ENCODE results near the gene STK4. TPM values are rescaled to one million over a fixed set of nuclear protein-coding genes. Genes with fewer than 3 reads are reported as not detected.

The STK4 gene
- total and polyA plus RNA-seq, 2 of the 4 experiments (the other 2 are of a cell fraction) = 10.2 to 22.2 TPM

DNA sequence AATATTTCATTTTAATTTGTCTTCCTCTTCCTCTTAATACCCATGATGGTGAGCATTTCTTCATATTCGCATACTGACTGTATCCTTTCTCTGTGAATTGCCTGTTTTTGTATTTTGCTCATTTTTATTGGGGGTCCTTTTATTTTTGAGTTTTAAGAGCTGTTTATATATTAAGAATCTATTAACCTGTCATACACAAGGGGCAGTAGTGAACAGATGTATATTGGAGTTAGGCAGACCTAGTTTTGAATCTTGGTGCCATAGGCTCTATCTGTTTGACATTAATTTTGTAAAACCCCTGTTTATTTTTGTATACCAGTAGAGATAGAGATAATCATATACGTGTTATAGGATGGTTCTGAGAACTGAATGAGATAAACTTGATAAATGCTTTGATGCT lies 151.7 kb downstream of the STK4 start:
- H4K20me1 ChIP-seq (ENCODE audit: insufficient read depth, low read length) = no peaks in the 10 kb centered on the region
- H3K4me2 ChIP-seq (ENCODE audit: low read depth, low read length) = no peak overlapping the region
- no peak overlapping the region for H3K18ac ChIP-seq (ENCODE audit: low read depth, low read length)
- H3K36me3 ChIP-seq (ENCODE audit: control insufficient read depth, insufficient read depth, low read length) = no peaks in the 10 kb centered on the region
- ChIA-PET CTCF (interaction anchor here (0.6 to 1.0 kb wide), 3 partner anchors 13 to 177 kb away, joined by 3 read pairs; no protein-coding TSS in a partner anchor), POLR2A (ENCODE audit: unreplicated experiment) (no interaction called here)
- H2BK5ac ChIP-seq (ENCODE audit: low read depth, low read length, poor library complexity, severe bottlenecking) = no peak overlapping the region
- no peak overlapping the region for H3K27ac ChIP-seq (ENCODE audit: insufficient read depth, low read length)
- H3K4ac ChIP-seq (ENCODE audit: low read depth, low read length) = no peak overlapping the region
- in situ Hi-C loops (cut with MboI; ENCODE audit: low sequenced_read_pairs) (loop anchor here (25.0 kb wide), 1 partner anchor 169 kb away; no protein-coding TSS in a partner anchor), dilution Hi-C loops (cut with HindIII; ENCODE audit: low sequenced_read_pairs, unreplicated experiment) (no loop called here), intact Hi-C loops (cut with micrococcal nuclease) (no loop called here)
- no peaks in the 10 kb centered on the region for H3K9me3 ChIP-seq (ENCODE audit: control insufficient read depth, insufficient read depth, low read length)
- DNase-seq = no peak
- no peak for ATAC-seq (ENCODE audit: low read depth)
- no peak overlapping the region for H4K8ac ChIP-seq (ENCODE audit: low read depth in 2 of 2, low read length in 2 of 2)
- no peak overlapping the region for H2AK5ac ChIP-seq (ENCODE audit: low read depth, low read length)
- no TSS peak for BruUV-seq (replicated peaks)
- H3K9ac ChIP-seq (ENCODE audit: low read depth, low read length) = no peak overlapping the region
- H4K91ac ChIP-seq (ENCODE audit: insufficient read depth, low read depth, low read length) = no peak overlapping the region
- H3K14ac ChIP-seq (replicated peaks; ENCODE audit: low read depth, low read length) = no peak overlapping the region
- H3K9me1 ChIP-seq (ENCODE audit: insufficient read depth, low read length) = no peaks in the 10 kb centered on the region
- H3K4me1 ChIP-seq (ENCODE audit: control insufficient read depth, insufficient read depth, low read length) = no peaks in the 10 kb centered on the region
- TF ChIP-seq RCOR1 (IDR thresholded peaks at IDR 0.05; ENCODE audit: insufficient replicate concordance, low read length) (no peak), MAZ (IDR thresholded peaks at IDR 0.05; ENCODE audit: borderline replicate concordance, low read depth, low read length) (no peak), NFE2L2 (IDR thresholded peaks at IDR 0.05; ENCODE audit: low read depth, low read length) (no peak), POLR2A (IDR thresholded peaks at IDR 0.05; ENCODE audit: low read depth, low read length) (no peak), SMC3 (IDR thresholded peaks at IDR 0.05; ENCODE audit: low read depth, low read length) (no peak), RFX5 (IDR thresholded peaks at IDR 0.05; ENCODE audit: low read depth, low read length) (no peak), CHD1 (IDR thresholded peaks at IDR 0.05; ENCODE audit: low read depth, low read length) (no peak), MAFK (IDR thresholded peaks at IDR 0.05; ENCODE audit: low read depth, low read length) (no peak), RAD21 (IDR thresholded peaks at IDR 0.05; ENCODE audit: low read length) (no peak), BHLHE40 (IDR thresholded peaks at IDR 0.05; ENCODE audit: low read depth, low read length) (no peak), FOS (IDR thresholded peaks at IDR 0.05; ENCODE audit: low read depth, low read length) (no peak), CEBPB (IDR thresholded peaks at IDR 0.05; ENCODE audit: low read depth, low read length) (no peak), MXI1 (IDR thresholded peaks at IDR 0.05; ENCODE audit: borderline replicate concordance, low read depth, low read length) (no peak), ELK1 (IDR thresholded peaks at IDR 0.05; ENCODE audit: borderline replicate concordance, low read depth, low read length) (no peak)
- TF ChIP-seq, protein P1, sequence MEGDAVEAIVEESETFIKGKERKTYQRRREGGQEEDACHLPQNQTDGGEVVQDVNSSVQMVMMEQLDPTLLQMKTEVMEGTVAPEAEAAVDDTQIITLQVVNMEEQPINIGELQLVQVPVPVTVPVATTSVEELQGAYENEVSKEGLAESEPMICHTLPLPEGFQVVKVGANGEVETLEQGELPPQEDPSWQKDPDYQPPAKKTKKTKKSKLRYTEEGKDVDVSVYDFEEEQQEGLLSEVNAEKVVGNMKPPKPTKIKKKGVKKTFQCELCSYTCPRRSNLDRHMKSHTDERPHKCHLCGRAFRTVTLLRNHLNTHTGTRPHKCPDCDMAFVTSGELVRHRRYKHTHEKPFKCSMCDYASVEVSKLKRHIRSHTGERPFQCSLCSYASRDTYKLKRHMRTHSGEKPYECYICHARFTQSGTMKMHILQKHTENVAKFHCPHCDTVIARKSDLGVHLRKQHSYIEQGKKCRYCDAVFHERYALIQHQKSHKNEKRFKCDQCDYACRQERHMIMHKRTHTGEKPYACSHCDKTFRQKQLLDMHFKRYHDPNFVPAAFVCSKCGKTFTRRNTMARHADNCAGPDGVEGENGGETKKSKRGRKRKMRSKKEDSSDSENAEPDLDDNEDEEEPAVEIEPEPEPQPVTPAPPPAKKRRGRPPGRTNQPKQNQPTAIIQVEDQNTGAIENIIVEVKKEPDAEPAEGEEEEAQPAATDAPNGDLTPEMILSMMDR (conservative IDR thresholded peaks at IDR 0.05; ENCODE audit: low read depth, low read length) = no peak
- TF ChIP-seq, protein P2, sequence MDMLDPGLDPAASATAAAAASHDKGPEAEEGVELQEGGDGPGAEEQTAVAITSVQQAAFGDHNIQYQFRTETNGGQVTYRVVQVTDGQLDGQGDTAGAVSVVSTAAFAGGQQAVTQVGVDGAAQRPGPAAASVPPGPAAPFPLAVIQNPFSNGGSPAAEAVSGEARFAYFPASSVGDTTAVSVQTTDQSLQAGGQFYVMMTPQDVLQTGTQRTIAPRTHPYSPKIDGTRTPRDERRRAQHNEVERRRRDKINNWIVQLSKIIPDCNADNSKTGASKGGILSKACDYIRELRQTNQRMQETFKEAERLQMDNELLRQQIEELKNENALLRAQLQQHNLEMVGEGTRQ (IDR thresholded peaks at IDR 0.05; ENCODE audit: low read depth, low read length) = no peak
- no peak overlapping the region for H2BK120ac ChIP-seq (ENCODE audit: low read depth, low read length)
- no peak overlapping the region for H4K5ac ChIP-seq (ENCODE audit: low read depth, low read length)
- no peak overlapping the region for H2BK20ac ChIP-seq (ENCODE audit: low read depth, low read length)
- no peak overlapping the region for H3K56ac ChIP-seq (ENCODE audit: extremely low read depth, insufficient read depth, low read length)
- peaks cover 36% of the 10 kb centered on the region for H3K27me3 ChIP-seq (ENCODE audit: control insufficient read depth, insufficient read depth, low read length)
- H3K79me1 ChIP-seq (ENCODE audit: low read depth in 1 of 2, low read length in 2 of 2) = no peaks in the 10 kb centered on the region
- H3K4me3 ChIP-seq (ENCODE audit: insufficient read depth, low read depth, low read length) = no peak overlapping the region
- WGBS, 2 experiments (ENCODE audit: extremely low coverage in 2 of 2, insufficient read length in 1 of 2) = no CpG with 5 or more reads among the region's 2 CpGs
- no peak overlapping the region for H2BK15ac ChIP-seq (ENCODE audit: low read depth, low read length)
- no peak overlapping the region for H2AK9ac ChIP-seq (replicated peaks; ENCODE audit: low read depth, low read length, poor library complexity)
- no peak overlapping the region for H2AFZ ChIP-seq (replicated peaks; ENCODE audit: low read length, poor library complexity)
- no peak overlapping the region for H3K23ac ChIP-seq (ENCODE audit: low read depth, low read length)
